ENCODE measurements around the gene NMNAT2. TPM values are rescaled to one million over a fixed set of nuclear protein-coding genes. Genes with fewer than 3 reads are reported as not detected.

The NMNAT2 gene
- polyA plus RNA-seq, 3 donors = 0.22 to 0.43 TPM; not detected in 1

- no peak for DNase-seq
- H4K20me1 ChIP-seq (ENCODE audit: insufficient read depth, low read length) = no peaks in the 10 kb centered on the region
- TF ChIP-seq CTCF (IDR thresholded peaks at IDR 0.05) = no peak
- no peak overlapping the region for H3K4me2 ChIP-seq (replicated peaks; ENCODE audit: extremely low read depth, low read length, poor library complexity, severe bottlenecking)
- H3K27me3 Mint-ChIP-seq (ENCODE audit: low read depth in 3 of 3) = peaks cover 7 to 15% (median 12%) of the 10 kb centered on the region in 3 donors
- no peaks in the 10 kb centered on the region for H3K9me3 ChIP-seq (replicated peaks in 1 of 2; ENCODE audit: control insufficient read depth in 1 of 2, insufficient read depth in 1 of 2, low read length in 2 of 2)
- 80% methylated on average over 2 of the region's 2 CpGs for WGBS (ENCODE audit: insufficient coverage)
- no peak overlapping the region for H2AFZ ChIP-seq (ENCODE audit: insufficient read depth, low read depth, low read length, poor library complexity, severe bottlenecking)
- H3K79me2 ChIP-seq (ENCODE audit: insufficient read depth, low read length) = no peaks in the 10 kb centered on the region
- H3K27ac Mint-ChIP-seq = peak overlapping the region in 5 of 7 donors; percentile 8 to 96 (median 91)
- H3K36me3 Mint-ChIP-seq = no peaks in the 10 kb centered on the region
- H3K27ac ChIP-seq (ENCODE audit: low read depth in 1 of 2, low read length in 2 of 2) = no peak overlapping the region
- no peak overlapping the region for H3K4me3 ChIP-seq (replicated peaks in 1 of 3; ENCODE audit: low read depth in 2 of 3, low read length in 3 of 3)
- peaks cover under 1 to 8% of the 10 kb centered on the region in 2 donors for H3K27me3 ChIP-seq (ENCODE audit: control insufficient read depth in 2 of 2, insufficient read depth in 2 of 2, low read length in 2 of 2)
- peaks cover 27 to 33% of the 10 kb centered on the region in 2 donors for H3K4me1 ChIP-seq (ENCODE audit: control insufficient read depth in 1 of 2, insufficient read depth in 2 of 2, low read length in 2 of 2)
- peaks cover 37% of the 10 kb centered on the region for H3K4me1 Mint-ChIP-seq
- H3K9me3 Mint-ChIP-seq = peaks cover 0 to 3% (median 0%) of the 10 kb centered on the region in 7 donors
- H3K9ac ChIP-seq (ENCODE audit: insufficient read depth, low read length, poor library complexity, severe bottlenecking) = no peak overlapping the region
- no peak overlapping the region for H3K4me3 Mint-ChIP-seq
- intact Hi-C loops (cut with micrococcal nuclease) = loop anchor here in 1 of 2 donors (10.0 kb wide), 1 partner anchor 99 kb away; no protein-coding TSS in a partner anchor
- H3K36me3 ChIP-seq (replicated peaks in 1 of 2; ENCODE audit: control insufficient read depth in 1 of 2, insufficient read depth in 2 of 2, low read length in 2 of 2) = no peaks in the 10 kb centered on the region
These were observed 52.5 kb downstream of the NMNAT2 start for GRCh38 chr1:183365676-183366075.

GRCh38 chr1:183365093-183365492, 53.1 kb downstream of the NMNAT2 start:
- intact Hi-C loops (cut with micrococcal nuclease) = loop anchor here in 1 of 2 donors (10.0 kb wide), 1 partner anchor 100 kb away; no protein-coding TSS in a partner anchor
- Mint-ChIP-seq H3K27ac (peak overlapping the region; percentile 82 to 96 (median 94)), H3K4me3 (no peak overlapping the region)

More at GRCh38 chr1:183365093-183365492, 53.1 kb downstream of the NMNAT2 start:
- 100% methylated on average over 2 of the region's 4 CpGs for WGBS (ENCODE audit: insufficient coverage)
- Mint-ChIP-seq H3K27me3 (ENCODE audit: low read depth in 3 of 3) (peaks cover 11 to 17% (median 16%) of the 10 kb centered on the region in 3 donors), H3K9me3 (peaks cover 0 to 3% (median 0%) of the 10 kb centered on the region in 7 donors), H3K4me1 (peaks cover 33% of the 10 kb centered on the region), H3K36me3 (no peaks in the 10 kb centered on the region)
- Histone ChIP-seq H3K36me3 (replicated peaks in 1 of 2; ENCODE audit: control insufficient read depth in 1 of 2, insufficient read depth in 2 of 2, low read length in 2 of 2) (no peaks in the 10 kb centered on the region), H3K79me2 (ENCODE audit: insufficient read depth, low read length) (no peaks in the 10 kb centered on the region), H2AFZ (ENCODE audit: insufficient read depth, low read depth, low read length, poor library complexity, severe bottlenecking) (no peak overlapping the region), H3K9me3 (replicated peaks in 1 of 2; ENCODE audit: control insufficient read depth in 1 of 2, insufficient read depth in 1 of 2, low read length in 2 of 2) (no peaks in the 10 kb centered on the region), H3K4me1 (ENCODE audit: control insufficient read depth in 1 of 2, insufficient read depth in 2 of 2, low read length in 2 of 2) (peaks cover 23 to 33% of the 10 kb centered on the region in 2 donors), H4K20me1 (ENCODE audit: insufficient read depth, low read length) (no peaks in the 10 kb centered on the region), H3K4me3 (replicated peaks in 1 of 3; ENCODE audit: low read depth in 2 of 3, low read length in 3 of 3) (no peak overlapping the region), H3K4me2 (replicated peaks; ENCODE audit: extremely low read depth, low read length, poor library complexity, severe bottlenecking) (no peak overlapping the region), H3K27ac (ENCODE audit: low read depth in 1 of 2, low read length in 2 of 2) (peak overlapping the region in 1 of 2 donors; percentile 96), H3K27me3 (ENCODE audit: control insufficient read depth in 2 of 2, insufficient read depth in 2 of 2, low read length in 2 of 2) (peaks cover 6 to 8% of the 10 kb centered on the region in 2 donors), H3K9ac (ENCODE audit: insufficient read depth, low read length, poor library complexity, severe bottlenecking) (no peak overlapping the region)
- TF ChIP-seq CTCF (IDR thresholded peaks at IDR 0.05) = no peak
- no peak for DNase-seq

Data from CD14-positive monocyte (primary cell).